ENCODE data around the gene SERPINF2. TPM values are rescaled to one million over a fixed set of nuclear protein-coding genes. Genes with fewer than 3 reads are reported as not detected.
"Not testable (repeated sequence)": the region's sequence is repeated elsewhere in the genome, so short reads cannot be mapped to it uniquely, and the experiment has no call there.

The SERPINF2 gene
- under 1 TPM in 1 of 2 donors, not detected in 1; 0.36 TPM for total RNA-seq

DNA sequence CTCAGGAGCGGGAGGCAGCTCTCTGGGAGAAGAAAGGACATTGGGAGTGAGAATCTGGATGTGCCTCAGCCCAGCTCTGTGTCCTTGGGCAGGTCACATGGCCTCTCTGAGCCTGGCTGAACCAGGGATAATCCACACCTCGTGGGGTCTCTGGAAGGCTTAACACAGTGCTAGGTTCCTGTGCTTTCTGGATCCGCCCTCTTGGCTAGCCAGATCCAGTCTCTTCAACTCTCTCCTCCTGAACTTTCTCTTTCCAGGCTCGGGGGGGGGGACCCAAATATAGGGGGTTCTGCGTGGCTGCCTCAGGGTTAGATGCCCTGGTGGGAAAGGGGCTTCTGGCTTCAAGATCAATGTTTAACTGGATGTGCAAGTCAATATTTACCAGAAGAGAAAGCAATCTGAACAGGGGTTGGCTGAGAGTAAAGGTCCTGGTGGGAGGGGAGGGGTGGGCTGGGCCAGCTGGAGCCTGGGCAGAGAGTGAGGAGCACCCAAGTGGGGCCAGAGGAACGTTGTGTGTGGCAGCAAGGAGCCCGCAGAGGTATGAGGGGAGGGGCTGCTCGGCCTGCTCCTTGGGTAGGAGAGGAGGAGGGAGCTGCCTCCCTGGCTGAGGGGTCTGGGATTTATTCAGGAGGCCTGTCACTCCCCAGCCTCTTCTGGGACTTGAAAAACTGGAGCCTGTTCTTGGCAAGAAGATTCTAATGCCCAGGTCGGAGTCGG is at the start of gene SERPINF2:
Gene SERPINF2 (plus strand): TSS at position 501 of the 717 bp plus-strand sequence. CDS start 2,125 bp downstream, outside the sequence.
- peak within 1 kb of the TSS in 1 of 2 donors; percentile 9 for H3K27ac Mint-ChIP-seq
- H3K9me3 Mint-ChIP-seq: no peaks in the 10 kb centered on the region
- no peaks in the 10 kb centered on the region for H3K36me3 Mint-ChIP-seq
- DNase-seq (ENCODE audit: low spot score in 2 of 2) (no peak), ATAC-seq (no peak)

DNA sequence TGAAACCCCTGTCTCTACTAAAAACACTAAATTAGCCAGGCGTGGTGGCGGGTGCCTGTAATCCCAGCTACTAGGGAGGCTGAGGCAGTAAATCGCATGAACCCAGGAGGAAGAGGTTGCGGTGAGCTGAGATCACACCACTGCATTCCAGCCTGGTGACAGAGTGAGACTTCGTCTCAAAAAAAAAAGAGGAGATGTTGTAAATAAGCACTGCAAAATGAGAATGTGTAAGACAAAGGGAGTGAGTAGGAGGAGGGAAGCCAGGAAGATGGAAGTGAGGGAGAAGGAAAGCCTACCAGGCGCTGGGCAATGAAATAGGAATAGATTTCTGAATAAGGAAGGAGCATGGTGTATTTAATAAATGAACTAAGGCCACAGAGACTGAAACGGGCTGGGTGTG is 49.3 kb upstream of the SERPINF2 start:
- no peak overlapping the region for H3K27ac Mint-ChIP-seq
- H3K9me3 Mint-ChIP-seq: no peaks in the 10 kb centered on the region
- ATAC-seq: no peak
- no peaks in the 10 kb centered on the region for H3K36me3 Mint-ChIP-seq
- no peak for DNase-seq (ENCODE audit: low spot score in 2 of 2)

DNA sequence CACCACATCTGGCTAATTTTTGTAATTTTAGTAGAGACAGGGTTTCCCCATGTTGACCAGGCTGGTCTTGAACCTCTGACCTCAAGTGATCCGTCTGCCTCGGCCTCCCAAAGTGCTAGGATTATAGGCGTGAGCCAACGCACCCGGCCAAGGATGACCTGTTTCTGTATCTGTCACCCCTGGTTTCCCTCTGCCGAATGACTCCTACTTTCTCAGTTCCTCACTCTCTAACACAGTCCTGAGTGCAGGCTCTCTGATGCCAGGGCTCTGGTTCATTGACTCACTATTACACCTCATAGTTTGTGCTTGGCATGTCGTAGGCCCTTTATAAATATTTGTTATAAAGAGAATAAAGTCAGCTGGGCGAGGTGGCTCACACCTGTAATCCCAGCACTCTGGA is 47.3 kb upstream of the SERPINF2 start:
- H3K36me3 Mint-ChIP-seq: no peaks in the 10 kb centered on the region
- no peak overlapping the region for H3K27ac Mint-ChIP-seq
- DNase-seq (ENCODE audit: low spot score in 2 of 2) (no peak), ATAC-seq (no peak)
- no peaks in the 10 kb centered on the region for H3K9me3 Mint-ChIP-seq

GRCh38 chr17:1697681-1698080 is 45.0 kb upstream of the SERPINF2 start:
- H3K36me3 Mint-ChIP-seq: no peaks in the 10 kb centered on the region
- ATAC-seq (no peak), DNase-seq (ENCODE audit: low spot score in 2 of 2) (no peak)
- peak overlapping the region in 1 of 2 donors; percentile 36 for H3K27ac Mint-ChIP-seq
- H3K9me3 Mint-ChIP-seq: no peaks in the 10 kb centered on the region

- ATAC-seq; H3K36me3 Mint-ChIP-seq; DNase-seq (ENCODE audit: low spot score in 2 of 2); H3K9me3 Mint-ChIP-seq; H3K27ac Mint-ChIP-seq: not testable (repeated sequence)
These were observed 42.8 kb upstream of the SERPINF2 start for GRCh38 chr17:1699891-1700290.

- no peak for ATAC-seq
- Mint-ChIP-seq H3K36me3 (no peaks in the 10 kb centered on the region), H3K27ac (no peak overlapping the region), H3K9me3 (no peaks in the 10 kb centered on the region)
- no peak for DNase-seq (ENCODE audit: low spot score in 2 of 2)
These were observed 39.6 kb upstream of the SERPINF2 start for GRCh38 chr17:1703063-1703462.

DNA sequence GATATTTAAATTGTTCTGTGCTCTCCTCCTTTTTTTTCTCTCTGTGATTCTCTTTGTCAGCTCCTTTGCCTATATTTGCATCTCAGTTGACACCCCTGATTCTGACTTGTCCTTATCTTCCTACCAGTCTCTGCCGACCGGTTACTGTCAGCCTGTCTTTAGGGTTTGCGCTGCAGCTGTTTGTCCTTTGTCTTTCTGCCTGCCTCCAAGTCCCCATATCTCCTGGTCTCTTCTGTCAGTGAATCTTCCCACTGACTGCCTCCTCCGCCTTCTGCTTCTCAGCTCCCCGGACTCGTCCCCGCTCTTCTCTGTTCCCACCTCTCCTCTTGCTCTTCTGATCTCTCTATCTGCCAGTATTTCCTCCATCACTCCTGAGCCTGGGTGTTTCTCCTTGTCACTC is 37.7 kb upstream of the SERPINF2 start:
- no peak overlapping the region for H3K27ac Mint-ChIP-seq
- no peaks in the 10 kb centered on the region for H3K9me3 Mint-ChIP-seq
- DNase-seq (ENCODE audit: low spot score in 2 of 2) (no peak), ATAC-seq (no peak)
- H3K36me3 Mint-ChIP-seq: no peaks in the 10 kb centered on the region

DNA sequence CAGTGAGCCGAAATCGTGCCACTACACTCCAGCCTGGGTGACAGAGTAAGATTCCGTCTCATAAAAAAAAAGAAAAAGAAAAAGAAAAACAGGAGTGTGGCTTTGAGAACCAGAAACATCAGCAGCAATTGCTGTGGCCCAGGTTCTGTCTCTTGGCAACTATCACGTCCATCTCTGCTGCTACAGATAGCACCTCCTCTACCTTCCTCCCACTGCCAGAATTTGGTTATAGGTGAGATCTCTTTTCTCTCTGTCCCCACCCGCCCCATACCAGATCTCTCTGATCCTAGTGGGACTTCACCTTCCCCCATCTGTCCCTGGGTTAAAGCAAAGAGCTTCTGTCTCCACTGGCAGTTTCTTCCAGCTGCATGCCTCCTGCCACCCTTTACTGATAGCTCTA is 35.6 kb upstream of the SERPINF2 start:
- ATAC-seq: no peak
- H3K36me3 Mint-ChIP-seq: peaks cover 0 to 7% of the 10 kb centered on the region in 2 donors
- DNase-seq (ENCODE audit: low spot score in 2 of 2): no peak
- no peak overlapping the region for H3K27ac Mint-ChIP-seq
- no peaks in the 10 kb centered on the region for H3K9me3 Mint-ChIP-seq

GRCh38 chr17:1708791-1709346 is 33.8 kb upstream of the SERPINF2 start:
- not testable (repeated sequence) for H3K36me3 Mint-ChIP-seq; DNase-seq (ENCODE audit: low spot score in 2 of 2); ATAC-seq; H3K9me3 Mint-ChIP-seq; H3K27ac Mint-ChIP-seq

- DNase-seq (ENCODE audit: low spot score in 2 of 2) (no peak), ATAC-seq (peak; percentile 16 to 39)
- Mint-ChIP-seq H3K27ac (no peak overlapping the region), H3K36me3 (peaks cover 0 to 9% of the 10 kb centered on the region in 2 donors), H3K9me3 (no peaks in the 10 kb centered on the region)
These were observed 33.2 kb upstream of the SERPINF2 start for GRCh38 chr17:1709403-1709951.

DNA sequence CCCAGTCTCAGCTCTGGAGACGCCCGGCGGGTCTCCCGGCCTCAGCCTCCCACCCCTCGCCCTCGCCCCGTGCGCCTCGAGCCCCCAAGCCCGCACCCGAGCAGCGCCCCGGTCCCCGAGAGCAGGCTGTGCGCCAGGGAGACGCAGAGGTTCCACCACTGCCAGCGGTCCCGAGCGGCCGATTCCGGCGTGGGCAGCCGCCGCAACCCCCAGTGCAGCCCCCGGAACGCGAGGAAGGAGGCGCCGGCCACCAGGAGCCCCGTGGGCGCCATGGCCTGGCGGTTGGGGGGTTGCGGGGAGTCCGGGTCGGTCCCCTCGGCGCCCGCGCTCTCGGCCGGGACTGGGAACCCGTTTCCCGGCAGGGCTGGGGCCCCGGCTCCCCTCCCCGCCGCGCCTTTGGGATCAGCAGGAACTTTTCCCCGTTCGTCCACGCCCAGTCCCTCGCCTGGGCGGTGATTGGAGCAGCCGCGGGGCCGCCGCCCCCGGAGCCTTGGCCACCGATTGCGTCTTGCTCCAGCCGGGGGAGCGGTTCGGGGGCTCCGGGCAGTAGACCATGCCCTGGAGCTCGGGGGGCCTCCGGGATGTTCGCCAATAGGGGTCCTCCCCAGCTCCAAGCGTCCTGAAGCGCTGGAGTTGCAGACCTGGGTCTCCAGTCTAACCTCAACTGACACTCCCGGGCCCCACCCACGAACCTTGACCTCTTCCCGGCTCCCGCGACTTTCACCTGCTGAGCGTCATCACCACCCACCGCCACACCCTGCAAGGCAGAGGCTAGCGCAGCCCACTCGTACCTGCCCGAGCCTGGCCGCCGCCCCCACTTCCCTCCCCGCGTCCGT is 32.5 kb upstream of the SERPINF2 start, which contains the start of gene TLCD2:
Gene TLCD2 (minus strand): TSS at position 407 of the 836 bp plus-strand sequence. CDS start 135 bp downstream, at position 272.
- no peak within 1 kb of the TSS for H3K27ac Mint-ChIP-seq
- ATAC-seq: peak; percentile 34 to 56
- no peak for DNase-seq (ENCODE audit: low spot score in 2 of 2)
- peaks cover 0 to 9% of the 10 kb centered on the region in 2 donors for H3K36me3 Mint-ChIP-seq
- no peaks in the 10 kb centered on the region for H3K9me3 Mint-ChIP-seq

DNA sequence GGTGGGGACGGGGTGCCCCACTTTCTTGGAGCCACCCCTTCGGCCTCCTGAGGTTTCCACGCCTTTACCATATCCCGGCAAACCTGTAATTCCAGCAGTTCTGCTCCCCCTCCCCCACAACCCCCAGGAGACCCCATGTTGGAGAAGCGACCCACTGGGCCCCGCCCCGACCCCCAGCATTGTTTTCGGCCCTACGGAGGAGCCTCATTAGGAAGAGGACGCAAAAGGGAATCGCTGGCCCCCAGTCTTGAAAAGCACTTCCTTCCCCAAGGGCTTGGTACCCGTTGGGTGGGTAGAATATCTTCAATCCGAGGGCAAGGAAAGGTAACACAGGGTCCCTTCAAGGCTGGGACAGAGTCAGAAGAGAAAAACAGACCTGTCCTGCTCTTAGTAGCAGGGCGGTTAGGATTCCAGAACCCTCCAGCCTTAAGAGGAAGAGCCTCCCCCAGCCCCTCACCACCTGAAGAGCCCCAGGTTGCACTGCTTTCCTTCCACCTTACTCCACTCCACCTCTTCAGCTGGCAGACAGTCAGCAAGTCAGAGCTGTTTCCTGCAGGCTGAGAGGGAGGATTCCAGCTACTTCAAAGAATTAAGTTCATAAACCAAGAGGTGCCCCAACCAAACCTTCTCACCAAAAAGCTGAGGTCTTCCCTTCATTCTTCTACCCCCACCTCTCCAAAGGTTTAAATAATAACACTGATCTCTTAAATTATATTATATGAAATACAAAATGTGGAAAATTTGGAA is 31.7 kb upstream of the SERPINF2 start:
- DNase-seq (ENCODE audit: low spot score in 2 of 2) (no peak), ATAC-seq (no peak)
- peaks cover 0 to 9% of the 10 kb centered on the region in 2 donors for H3K36me3 Mint-ChIP-seq
- H3K27ac Mint-ChIP-seq: no peak overlapping the region
- H3K9me3 Mint-ChIP-seq: no peaks in the 10 kb centered on the region

- Mint-ChIP-seq H3K27ac (no peak overlapping the region), H3K36me3 (peaks cover 0 to 15% of the 10 kb centered on the region in 2 donors)
- ATAC-seq: no peak
These were observed 30.9 kb upstream of the SERPINF2 start for GRCh38 chr17:1711804-1712203.

DNA sequence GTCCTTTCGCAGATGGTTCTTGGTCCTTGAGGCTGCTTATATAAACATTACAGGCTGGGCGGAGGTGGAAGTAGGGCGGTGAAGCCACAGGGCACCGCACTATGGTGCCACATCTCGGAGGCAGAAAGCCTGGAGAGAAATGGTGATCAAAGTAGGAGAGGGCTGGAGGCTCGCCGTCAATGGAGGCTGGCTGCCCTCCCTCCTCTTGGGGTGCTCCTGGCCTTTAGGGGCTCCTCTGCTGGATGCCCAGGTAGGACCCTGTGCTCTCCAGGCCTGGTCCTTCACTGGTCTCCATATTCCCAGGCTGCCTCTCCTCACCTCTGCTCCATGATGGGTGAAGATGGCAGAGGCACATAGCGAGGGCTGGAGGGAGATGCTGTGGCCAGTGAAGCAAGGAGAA is 30.4 kb upstream of the SERPINF2 start:
- ATAC-seq (no peak), DNase-seq (ENCODE audit: low spot score in 2 of 2) (no peak)
- Mint-ChIP-seq H3K27ac (no peak overlapping the region), H3K9me3 (no peaks in the 10 kb centered on the region), H3K36me3 (peaks cover 0 to 16% of the 10 kb centered on the region in 2 donors)

More at GRCh38 chr17:1711804-1712203, 30.9 kb upstream of the SERPINF2 start:
- no peaks in the 10 kb centered on the region for H3K9me3 Mint-ChIP-seq
- no peak for DNase-seq (ENCODE audit: low spot score in 2 of 2)

DNA sequence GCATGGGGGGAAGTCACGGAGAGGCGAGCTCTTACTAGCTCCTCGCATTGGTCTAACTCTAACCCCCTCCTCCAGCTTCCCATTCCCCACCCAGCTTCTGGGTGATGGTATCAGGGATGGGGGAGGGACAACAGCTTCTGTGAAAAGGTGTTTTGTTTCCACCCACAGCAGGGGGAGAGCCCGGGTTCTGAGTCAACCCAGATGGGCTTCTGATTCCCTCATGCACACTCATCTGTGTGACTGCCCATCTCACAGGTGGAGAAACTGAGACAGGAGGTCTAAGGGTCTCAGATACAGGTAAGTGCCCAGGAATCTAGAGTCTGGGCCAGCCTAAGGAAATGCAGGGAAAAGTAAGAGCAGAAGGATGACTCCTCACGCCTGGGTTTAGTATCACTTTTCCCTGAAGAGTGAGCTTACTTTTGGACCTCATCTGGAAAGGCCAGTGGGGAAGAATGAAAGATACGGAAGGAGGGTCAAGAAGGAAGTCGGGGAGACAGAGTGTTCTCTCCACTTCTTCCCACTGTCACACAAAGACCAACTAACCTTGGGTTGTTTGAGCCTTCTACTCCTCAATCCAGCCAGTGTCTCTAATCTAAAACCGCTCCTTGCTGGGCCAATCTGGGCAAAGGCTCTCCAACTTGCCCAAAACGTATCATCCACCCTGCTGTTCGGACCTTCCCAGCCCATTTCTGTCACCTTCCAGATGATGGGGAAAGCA is 29.4 kb upstream of the SERPINF2 start:
- Mint-ChIP-seq H3K27ac (no peak overlapping the region), H3K36me3 (peaks cover 0 to 16% of the 10 kb centered on the region in 2 donors), H3K9me3 (no peaks in the 10 kb centered on the region)
- ATAC-seq (no peak), DNase-seq (ENCODE audit: low spot score in 2 of 2) (no peak)

Data from activated naive CD4-positive, alpha-beta T cell treated with anti-CD3 and anti-CD28 coated beads, Interleukin-2, amount 50 U/mL, for 72 hours (primary cell).